Left renal pelvis (tissue), 4 donors: Measurements from ENCODE around the gene MPPE1. TPM values are rescaled to one million over a fixed set of nuclear protein-coding genes. Genes with fewer than 3 reads are reported as not detected.
"Not testable (repeated sequence)": the region's sequence is repeated elsewhere in the genome, so short reads cannot be mapped to it uniquely, and the experiment has no call there.

Source experiments
- DNase-seq, 4 donors: peaks; one replicate each; pipeline ENCODE4 v3.0.0-alpha.2; 2013; ENCODE audit warnings: low read depth in 4 of 4, low spot score in 3 of 4
- polyA plus RNA-seq, 4 donors: library from polyadenylated mRNA; unstranded; fragments of 120-200 nt; gene quantifications; one replicate each; pipeline ENCODE4 v1.2.1, GENCODE V29; 2013; ENCODE audit not compliant: insufficient read length in 4 of 4

The MPPE1 gene
- polyA plus RNA-seq, 4 donors, result 32.9 to 52.3 (median 42.5) TPM

DNA sequence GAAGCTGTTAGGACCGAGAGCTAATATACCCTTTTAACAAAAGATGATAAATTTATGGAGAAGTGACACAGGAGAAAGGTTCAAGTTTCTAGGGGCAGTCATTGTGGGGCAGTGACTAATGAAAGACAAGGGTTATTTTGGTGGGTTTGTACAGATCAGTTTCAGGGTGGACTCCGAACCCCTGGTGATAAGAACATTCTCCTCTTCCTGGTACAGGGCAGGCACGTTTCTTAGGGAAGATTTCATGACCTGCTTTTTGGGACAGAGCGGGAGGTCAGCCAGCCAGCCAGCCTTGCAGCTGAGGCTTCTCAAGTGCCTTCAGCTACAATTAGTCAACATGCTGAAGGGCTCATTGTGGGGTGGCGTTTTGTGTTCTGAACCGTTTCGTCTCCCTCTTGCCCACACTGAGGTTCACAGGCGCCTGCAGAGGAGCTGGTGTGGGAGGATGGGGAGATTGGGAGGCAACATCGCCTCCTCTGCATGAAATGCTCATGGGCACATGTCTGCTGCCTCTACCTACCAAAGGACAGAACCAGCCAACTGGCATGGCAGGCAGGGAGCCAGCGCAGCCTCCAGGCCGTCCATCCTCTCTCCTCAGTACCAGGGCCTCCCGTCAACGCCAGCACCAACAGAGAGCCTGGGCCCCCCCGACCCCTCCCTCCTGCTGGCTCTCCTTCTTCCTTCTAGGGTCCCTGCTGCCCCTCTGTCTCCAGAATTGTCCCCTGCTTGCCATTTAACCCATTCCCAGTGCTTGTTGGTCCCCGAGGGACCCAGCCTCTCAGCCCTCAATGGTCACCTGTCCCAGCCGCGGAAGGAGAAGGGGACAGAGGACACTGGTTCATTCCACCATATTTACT lies 47.3 kb downstream of the MPPE1 start:
- no peak for DNase-seq

- DNase-seq, result no peak
Measured at GRCh38 chr18:11859903-11860407, 48.2 kb downstream of the MPPE1 start.

- DNase-seq, result no peak
Measured at GRCh38 chr18:11859282-11859830, 48.8 kb downstream of the MPPE1 start.

DNA sequence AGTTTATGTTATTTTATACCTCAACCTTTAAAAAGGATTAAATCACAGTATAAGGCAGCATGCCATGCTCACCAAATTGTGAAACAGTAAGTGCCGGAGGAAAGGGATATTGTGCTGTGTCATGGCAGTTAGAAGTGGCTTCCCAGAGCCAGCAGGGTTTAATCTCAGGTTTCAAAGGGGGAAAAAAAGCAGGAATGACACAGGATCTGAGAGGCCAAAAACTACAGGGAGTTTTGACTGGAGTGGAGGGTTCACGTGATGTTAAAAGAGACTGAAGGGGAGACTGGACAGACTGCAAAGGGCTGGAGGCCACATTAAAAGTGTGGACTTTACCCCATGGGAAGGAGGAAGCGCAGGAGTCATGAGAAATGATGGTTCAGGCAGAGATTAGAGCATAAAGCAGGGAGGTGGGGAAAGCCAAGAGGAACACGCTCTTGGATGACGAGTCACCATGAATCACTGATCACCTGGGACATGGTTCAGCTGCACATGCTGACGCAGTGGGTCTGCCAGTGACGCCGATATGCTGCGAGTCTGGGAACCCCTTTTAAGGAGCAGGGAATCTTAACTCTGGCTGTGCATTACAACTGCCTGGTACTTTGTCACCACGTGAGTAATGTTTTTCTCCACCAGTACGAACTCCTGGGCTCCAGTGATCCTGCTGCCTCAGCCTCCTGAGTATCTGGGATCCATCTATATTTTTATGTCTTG lies 50.8 kb downstream of the MPPE1 start:
- peak in 1 of 4 donors; percentile 39 for DNase-seq

- not testable (repeated sequence) for DNase-seq
Measured at GRCh38 chr18:11854554-11854953, 53.6 kb downstream of the MPPE1 start.

GRCh38 chr18:11851806-11852337 lies 56.2 kb downstream of the MPPE1 start:
- DNase-seq, result peak in 1 of 4 donors; percentile 12

GRCh38 chr18:11851146-11851805 lies 56.8 kb downstream of the MPPE1 start, which contains the start of gene CHMP1B:
Gene CHMP1B (plus strand): TSS chr18:11851413. CDS start chr18:11851512, 99 bp downstream.
- DNase-seq, result peak; percentile 91 to 95 (median 92)

DNA sequence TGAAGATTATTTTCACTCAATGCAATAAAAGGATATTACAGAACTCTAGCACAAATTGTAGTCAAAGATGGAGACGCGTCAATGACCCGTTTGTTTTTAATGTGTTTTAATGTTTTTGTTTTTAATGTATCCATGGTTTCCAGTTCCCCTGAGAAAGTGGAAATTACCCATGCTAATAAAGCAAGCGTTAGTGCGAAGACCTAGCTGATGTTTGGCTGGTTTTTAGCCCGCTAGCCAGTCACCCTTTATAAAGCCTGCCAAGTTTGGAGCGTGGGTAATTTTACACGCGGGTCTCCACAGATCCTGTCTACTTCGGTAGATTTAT lies 57.3 kb downstream of the MPPE1 start:
- DNase-seq, result peak in 1 of 4 donors; percentile 16

- peak in 2 of 4 donors; percentile 18 to 20 for DNase-seq
Measured at GRCh38 chr18:11849841-11850634, 58.1 kb downstream of the MPPE1 start.

DNA sequence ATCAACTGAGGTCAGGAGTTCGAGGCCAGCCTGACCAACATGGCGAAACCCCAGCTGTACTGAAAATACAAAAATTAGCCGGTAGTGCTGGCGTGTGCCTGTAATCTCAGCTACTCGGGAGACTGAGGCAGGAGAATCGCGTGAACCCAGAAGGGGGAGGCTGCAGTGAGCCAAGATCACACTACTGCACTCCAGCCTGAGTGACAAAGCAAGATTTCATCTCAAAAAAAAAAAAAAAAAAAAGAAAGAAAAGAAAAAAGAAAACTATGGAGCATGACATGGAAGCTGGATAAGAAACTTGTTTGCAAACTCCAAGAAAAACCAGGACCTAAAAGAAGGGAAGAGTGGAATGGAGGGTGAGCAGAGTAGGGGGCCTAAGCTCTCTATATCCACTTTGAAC lies 58.8 kb downstream of the MPPE1 start:
- DNase-seq, result no peak

DNA sequence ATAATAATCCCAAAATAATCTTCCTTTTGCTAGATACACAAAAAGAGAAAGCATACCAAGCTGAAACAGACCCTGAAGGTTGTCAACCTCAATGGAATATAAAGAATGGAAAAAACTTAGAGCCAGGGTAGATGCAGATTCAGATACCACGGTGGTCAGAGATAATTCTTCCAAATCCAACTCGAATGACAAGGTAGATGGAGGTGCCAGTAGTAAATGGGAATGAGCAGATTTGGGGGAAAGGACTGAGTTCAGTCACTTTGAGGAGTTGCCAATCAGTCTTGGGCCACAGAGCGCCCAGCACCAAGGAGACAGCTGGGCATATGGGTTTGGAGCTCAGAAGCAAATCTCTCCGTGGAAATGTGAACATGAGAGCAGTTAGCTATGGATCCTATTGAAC lies 60.3 kb downstream of the MPPE1 start:
- DNase-seq, result no peak

- DNase-seq, result no peak
Measured at GRCh38 chr18:11845654-11846053, 62.5 kb downstream of the MPPE1 start.

DNA sequence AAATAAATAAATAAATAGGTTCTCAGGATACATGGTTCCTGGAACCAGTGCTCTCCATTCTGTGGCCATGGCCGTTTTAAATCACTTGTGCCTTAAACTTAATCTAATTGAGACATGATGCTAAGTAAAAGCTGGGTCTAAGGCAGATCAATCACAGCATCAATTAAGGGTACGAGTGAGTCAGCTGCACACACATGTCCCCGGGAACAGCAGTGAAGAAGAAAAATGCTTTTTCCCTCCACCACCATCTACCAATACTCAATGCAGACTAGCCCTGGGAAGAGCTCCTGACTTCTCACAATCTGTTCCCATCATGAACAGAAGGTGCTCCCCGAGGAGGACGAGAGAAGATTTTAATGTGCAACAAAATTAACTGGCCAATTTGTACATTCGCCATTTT lies 63.7 kb downstream of the MPPE1 start:
- no peak for DNase-seq

- DNase-seq, result no peak
Measured at GRCh38 chr18:11842562-11842961, 65.6 kb downstream of the MPPE1 start.

- no peak for DNase-seq
Measured at GRCh38 chr18:11840493-11840892, 67.6 kb downstream of the MPPE1 start.

- DNase-seq, result no peak
Measured at GRCh38 chr18:11839556-11839955, 68.6 kb downstream of the MPPE1 start.

DNA sequence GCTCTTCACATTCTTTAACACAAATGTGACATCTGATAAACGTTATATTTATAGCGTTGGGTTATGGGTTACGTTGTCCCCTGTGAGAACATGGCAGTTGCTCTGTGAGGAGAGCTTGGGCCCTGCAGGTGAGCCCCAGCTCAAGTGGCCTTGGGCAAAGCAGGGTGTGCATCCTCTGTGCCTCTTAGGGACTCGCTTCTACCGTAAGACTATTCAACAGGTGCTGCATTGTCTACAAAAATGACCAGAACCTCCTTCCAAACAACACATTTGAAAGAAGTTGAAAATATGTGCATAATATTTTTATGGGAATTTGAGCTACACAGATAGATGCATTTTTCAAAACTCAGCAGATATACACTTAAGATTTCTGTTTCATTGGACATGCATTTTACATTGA lies 73.3 kb downstream of the MPPE1 start:
- DNase-seq, result no peak
